GM19455 (cell line): Measurements from ENCODE around the gene TMUB1.
A peak's percentile ranks its signal among the peaks of the same experiment; 100 is the strongest.

Source experiments
- ATAC-seq: cut with Tn5 transposase; IDR thresholded peaks from one replicate; pipeline ENCODE4 v1.9.1; 2021; ENCODE audit not compliant: unreplicated experiment

Gene TMUB1

GRCh38 chr7:151083071-151083823 lies at the start of gene TMUB1:
TSS of gene TMUB1 (minus strand) at chr7:151083493. CDS start at chr7:151082563, 930 bp downstream.
- peak; percentile 48 for ATAC-seq

GRCh38 chr7:151132461-151133205 lies 49.3 kb upstream of the TMUB1 start:
- ATAC-seq = no peak

GRCh38 chr7:151131592-151132293 lies 48.5 kb upstream of the TMUB1 start:
- ATAC-seq = no peak

- no peak for ATAC-seq
Measured at GRCh38 chr7:151131224-151131591, 47.9 kb upstream of the TMUB1 start.

GRCh38 chr7:151130741-151131157 lies 47.5 kb upstream of the TMUB1 start:
- ATAC-seq = no peak

GRCh38 chr7:151129960-151130591 lies 46.8 kb upstream of the TMUB1 start:
- no peak for ATAC-seq

- ATAC-seq = no peak
Measured at GRCh38 chr7:151129117-151129959, 46.0 kb upstream of the TMUB1 start.

- no peak for ATAC-seq
Measured at GRCh38 chr7:151128716-151129115, 45.4 kb upstream of the TMUB1 start.

- no peak for ATAC-seq
Measured at GRCh38 chr7:151128144-151128543, 44.9 kb upstream of the TMUB1 start.

GRCh38 chr7:151126491-151127137 lies 43.3 kb upstream of the TMUB1 start:
- no peak for ATAC-seq

- ATAC-seq = no peak
Measured at GRCh38 chr7:151125846-151126481, 42.7 kb upstream of the TMUB1 start.

- ATAC-seq = no peak
Measured at GRCh38 chr7:151125470-151125845, 42.2 kb upstream of the TMUB1 start.

- no peak for ATAC-seq
Measured at GRCh38 chr7:151124899-151125399, 41.7 kb upstream of the TMUB1 start.

- ATAC-seq = no peak
Measured at GRCh38 chr7:151124481-151124880, 41.2 kb upstream of the TMUB1 start.

GRCh38 chr7:151123822-151124464 lies 40.6 kb upstream of the TMUB1 start:
- ATAC-seq = peak; percentile 82

- no peak for ATAC-seq
Measured at GRCh38 chr7:151123158-151123821, 40.0 kb upstream of the TMUB1 start.

- ATAC-seq = no peak
Measured at GRCh38 chr7:151122796-151123157, 39.5 kb upstream of the TMUB1 start.

GRCh38 chr7:151122276-151122675 lies 39.0 kb upstream of the TMUB1 start:
- ATAC-seq = no peak
